Activated naive CD4-positive, alpha-beta T cell treated with anti-CD3 and anti-CD28 coated beads, Interleukin-2, amount 10 ng/mL, durations not matched to agents 7 days and 5 days (primary cell): Measurements from ENCODE around the gene MAPK1.
"Not testable (repeated sequence)": the region's sequence is repeated elsewhere in the genome, so short reads cannot be mapped to it uniquely, and the experiment has no call there.

Experiments
- CTCF ChIA-PET: fragments of 350-600 bp; sonication (Branson Sonifier 250); formaldehyde crosslinking; loops from one replicate; lab custom pipeline; 2021; ENCODE audit warnings: antibody characterized with exemption; lab: Charles Lee
- DNase-seq: peaks from one replicate; pipeline ENCODE4 v3.0.0-alpha.2; 2020
- H3K27ac Mint-ChIP-seq: one replicate; pipeline ENCODE4 v1.8.0; 2021; ENCODE audit warnings: mild to moderate bottlenecking, moderate library complexity, mixed read lengths
- H3K27me3 Mint-ChIP-seq: one replicate; pipeline ENCODE4 v1.8.0; 2021; ENCODE audit warnings: mild to moderate bottlenecking, mixed read lengths
- H3K36me3 Mint-ChIP-seq: one replicate; pipeline ENCODE4 v1.8.0; 2021; ENCODE audit warnings: mixed read lengths
- H3K4me1 Mint-ChIP-seq: one replicate; pipeline ENCODE4 v1.8.0; 2021; ENCODE audit warnings: mixed read lengths
- H3K4me3 Mint-ChIP-seq: one replicate; pipeline ENCODE4 v1.8.0; 2021; ENCODE audit warnings: mild to moderate bottlenecking, moderate library complexity, mixed read lengths
- H3K9me3 Mint-ChIP-seq: one replicate; pipeline ENCODE4 v1.8.0; 2021; ENCODE audit warnings: mixed read lengths

MAPK1 gene

DNA sequence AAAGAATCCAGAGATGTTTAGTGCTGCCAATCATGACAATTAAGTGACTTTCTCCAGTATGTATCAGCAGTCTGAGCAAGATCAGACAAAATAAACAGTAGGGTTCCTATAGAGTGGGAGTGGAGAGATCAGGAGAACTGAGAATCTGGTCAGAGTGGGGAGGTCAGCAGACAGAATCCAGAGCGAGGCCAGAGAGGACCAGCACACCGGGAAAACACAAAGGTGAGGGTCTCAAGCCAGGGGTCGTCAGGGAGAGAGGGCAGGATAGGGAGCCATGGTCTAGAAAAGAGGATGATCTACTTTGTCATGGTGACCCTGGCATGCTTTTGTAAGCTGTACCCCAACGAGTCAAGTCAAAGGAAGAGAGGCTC lies 39.2 kb downstream of the MAPK1 start:
- Mint-ChIP-seq H3K36me3 (no peaks in the 10 kb centered on the region), H3K27me3 (no peaks in the 10 kb centered on the region), H3K27ac (peak overlapping the region; percentile 24), H3K9me3 (no peaks in the 10 kb centered on the region), H3K4me1 (peaks cover 19% of the 10 kb centered on the region), H3K4me3 (no peak overlapping the region)
- CTCF ChIA-PET: no interaction called here
- DNase-seq: no peak

DNA sequence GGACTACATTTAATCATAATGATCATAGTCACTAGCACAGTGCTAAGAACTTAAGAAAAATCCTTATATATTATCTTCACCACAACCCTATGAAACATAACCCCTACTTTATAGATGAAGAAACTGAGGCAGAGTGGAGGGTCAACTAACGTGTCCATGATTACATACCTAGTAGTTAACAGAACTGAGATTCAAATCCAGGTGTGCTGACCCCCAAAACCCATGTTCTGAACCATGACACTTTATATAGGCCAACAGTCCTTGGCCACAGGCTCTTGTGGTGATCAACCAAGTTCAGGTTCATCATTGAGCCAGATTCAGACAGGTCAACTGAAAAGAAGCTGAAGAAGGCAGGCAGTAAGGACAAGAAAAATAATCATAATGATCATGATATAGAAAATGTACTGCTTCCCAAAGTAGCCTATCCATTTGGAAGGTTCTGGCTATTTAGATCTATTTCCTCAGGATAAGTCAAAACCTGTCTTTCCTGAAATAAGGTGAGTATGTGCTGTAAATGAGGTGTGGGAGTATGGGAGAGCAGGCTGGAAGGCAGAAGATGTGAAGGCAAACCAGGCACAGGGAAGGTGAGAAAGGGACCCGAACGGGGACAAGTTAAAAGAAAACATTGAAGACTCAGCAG lies 39.7 kb downstream of the MAPK1 start:
- Mint-ChIP-seq H3K4me1 (peaks cover 19% of the 10 kb centered on the region), H3K4me3 (no peak overlapping the region), H3K27me3 (no peaks in the 10 kb centered on the region), H3K27ac (peak overlapping the region; percentile 24), H3K36me3 (no peaks in the 10 kb centered on the region), H3K9me3 (no peaks in the 10 kb centered on the region)
- CTCF ChIA-PET: no interaction called here
- no peak for DNase-seq

DNA sequence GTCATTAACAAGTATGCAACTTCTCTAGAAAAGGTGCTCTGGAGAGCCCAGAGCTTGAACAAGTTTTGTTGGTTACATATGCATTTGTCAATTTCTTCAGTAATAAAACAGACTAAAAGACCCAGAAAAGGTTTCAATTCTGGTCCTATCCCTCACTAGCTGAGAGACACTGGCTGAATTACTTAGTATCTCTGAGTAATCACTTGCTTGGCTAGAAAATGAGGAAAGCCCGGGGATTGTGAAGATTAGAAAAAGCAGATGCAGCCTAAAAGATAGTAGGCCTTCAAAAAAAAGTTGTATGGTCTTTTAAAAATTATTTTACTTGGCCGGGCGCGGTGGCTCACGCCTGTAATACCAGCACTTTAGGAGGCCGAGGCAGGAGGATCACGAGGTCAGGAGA lies 41.2 kb downstream of the MAPK1 start:
- Mint-ChIP-seq H3K4me3 (no peak overlapping the region), H3K27ac (no peak overlapping the region), H3K4me1 (peaks cover 22% of the 10 kb centered on the region), H3K36me3 (peaks cover 3% of the 10 kb centered on the region), H3K27me3 (no peaks in the 10 kb centered on the region), H3K9me3 (no peaks in the 10 kb centered on the region)
- no peak for DNase-seq
- CTCF ChIA-PET: interaction anchor here (0.6 kb wide), 1 partner anchor 110 kb away, joined by 3 read pairs; no protein-coding TSS in a partner anchor

DNA sequence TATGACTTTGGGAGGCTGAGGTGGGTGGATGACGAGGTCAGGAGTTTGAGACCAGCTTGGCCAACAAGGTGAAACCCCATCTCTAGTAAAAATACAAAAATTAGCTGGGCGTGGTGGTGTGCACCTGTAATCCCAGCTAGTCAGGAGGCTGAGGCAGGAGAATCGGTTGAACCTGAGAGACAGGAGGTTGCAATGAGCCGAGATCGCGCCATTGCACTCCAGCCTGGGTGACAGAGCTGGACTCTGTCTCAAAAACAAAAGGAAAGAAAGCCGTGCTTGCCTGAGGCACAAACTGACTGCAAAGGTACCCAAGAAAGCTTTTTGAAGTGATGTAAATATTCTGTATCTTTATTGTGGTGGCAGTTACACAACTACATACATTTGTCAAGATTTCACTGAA lies 42.5 kb downstream of the MAPK1 start:
- DNase-seq, H3K27ac Mint-ChIP-seq, H3K9me3 Mint-ChIP-seq, H3K4me3 Mint-ChIP-seq, H3K27me3 Mint-ChIP-seq, H3K36me3 Mint-ChIP-seq: not testable (repeated sequence)
- CTCF ChIA-PET: interaction anchor here (0.5 to 0.9 kb wide), 2 partner anchors 24 to 35 kb away, joined by 3 read pairs; no protein-coding TSS in a partner anchor
- H3K4me1 Mint-ChIP-seq: peaks cover 28% of the 10 kb centered on the region

DNA sequence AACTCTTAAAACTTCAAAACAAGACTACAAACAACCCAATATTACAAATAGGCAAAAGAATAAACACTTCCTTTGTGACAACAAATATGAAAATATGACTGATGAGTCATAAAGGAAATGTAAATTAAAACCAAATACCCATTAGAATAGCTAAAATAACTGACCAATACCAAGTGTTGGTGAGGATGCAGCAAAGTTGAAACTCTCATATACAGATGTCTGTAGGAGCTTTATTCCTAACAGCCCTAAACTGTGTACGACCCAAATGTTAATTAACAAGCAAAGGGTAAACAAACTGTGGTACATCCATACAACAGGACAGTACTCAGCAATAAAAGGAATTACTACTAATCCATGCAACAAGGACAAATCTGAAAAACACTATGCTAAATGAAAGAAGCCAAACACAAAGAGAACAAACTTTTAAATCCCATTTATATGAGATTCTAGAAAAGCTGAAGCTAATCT lies 43.0 kb downstream of the MAPK1 start:
- Mint-ChIP-seq H3K4me1 (peaks cover 30% of the 10 kb centered on the region), H3K27me3 (no peaks in the 10 kb centered on the region), H3K27ac (no peak overlapping the region), H3K4me3 (no peak overlapping the region), H3K9me3 (no peaks in the 10 kb centered on the region), H3K36me3 (peaks cover 3% of the 10 kb centered on the region)
- DNase-seq: no peak
- CTCF ChIA-PET: interaction anchor here (0.9 kb wide), 1 partner anchor 36 kb away, joined by 3 read pairs; no protein-coding TSS in a partner anchor

DNA sequence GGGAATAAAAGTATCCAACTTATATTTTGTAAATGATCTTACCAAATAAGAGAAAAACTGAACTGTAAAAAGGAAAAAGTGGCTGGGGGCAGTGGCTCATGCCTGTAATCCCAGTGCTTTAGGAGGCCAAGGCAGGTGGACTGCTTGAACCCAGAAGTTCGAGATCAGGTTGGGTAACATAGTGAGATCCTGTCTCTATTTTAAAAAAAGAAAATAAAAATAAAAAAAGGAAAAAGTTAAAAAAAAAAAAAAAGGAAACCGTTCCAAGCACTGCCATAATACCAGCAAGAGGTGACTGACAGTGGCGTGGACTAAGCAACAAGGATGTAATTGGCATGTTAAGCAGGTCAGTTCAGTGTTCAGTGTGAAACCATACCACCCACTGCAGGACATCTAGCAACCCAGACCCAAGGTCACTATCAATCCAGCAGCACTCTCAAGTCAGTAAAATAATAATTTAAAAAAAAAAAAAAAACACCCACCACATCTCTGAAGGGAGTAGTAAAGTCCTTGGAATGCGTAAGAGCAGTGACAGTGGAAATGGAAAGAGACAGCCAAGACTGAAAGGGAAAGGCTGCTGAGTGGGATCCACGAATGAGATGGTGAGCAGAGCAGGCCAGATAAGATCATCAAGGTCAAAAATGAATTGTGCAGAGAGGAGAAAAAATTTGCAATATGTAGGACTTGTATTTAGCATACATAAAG lies 43.6 kb downstream of the MAPK1 start:
- H3K4me3 Mint-ChIP-seq: no peak overlapping the region
- no peak for DNase-seq
- peaks cover 36% of the 10 kb centered on the region for H3K4me1 Mint-ChIP-seq
- H3K36me3 Mint-ChIP-seq: peaks cover 3% of the 10 kb centered on the region
- H3K9me3 Mint-ChIP-seq: no peaks in the 10 kb centered on the region
- no peaks in the 10 kb centered on the region for H3K27me3 Mint-ChIP-seq
- CTCF ChIA-PET: no interaction called here
- no peak overlapping the region for H3K27ac Mint-ChIP-seq

DNA sequence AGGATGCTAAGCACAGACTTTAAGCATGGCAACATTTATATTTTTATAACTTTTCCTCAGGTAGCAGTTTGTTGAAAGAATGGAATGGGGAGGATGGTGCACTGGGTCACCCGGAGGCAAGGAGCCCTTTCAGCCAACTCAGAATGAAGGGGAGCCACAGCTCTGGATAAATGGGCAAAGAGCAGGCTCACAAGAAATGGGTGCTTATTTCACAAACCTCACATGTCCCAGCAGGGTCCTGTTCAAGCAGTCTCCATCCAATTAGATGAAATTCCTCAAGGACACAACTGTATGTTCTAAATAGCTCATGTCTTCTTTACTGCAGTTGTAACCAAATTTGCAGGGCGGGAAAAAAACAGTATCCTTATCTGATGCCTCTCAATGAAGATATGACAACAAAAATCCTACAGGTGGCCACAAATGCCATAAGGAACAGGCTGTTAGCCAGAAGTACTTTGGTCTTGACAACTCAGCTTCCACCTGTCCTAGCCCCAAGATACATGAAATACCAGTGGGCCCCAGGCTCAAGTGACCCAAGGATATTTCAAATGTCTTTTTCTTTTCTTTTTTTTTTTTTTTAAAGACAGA lies 48.2 kb downstream of the MAPK1 start:
- Mint-ChIP-seq H3K36me3 (peaks cover 25% of the 10 kb centered on the region), H3K4me3 (no peak overlapping the region), H3K27ac (peak overlapping the region; percentile 8), H3K27me3 (no peaks in the 10 kb centered on the region), H3K9me3 (no peaks in the 10 kb centered on the region), H3K4me1 (peaks cover 63% of the 10 kb centered on the region)
- no peak for DNase-seq
- CTCF ChIA-PET: no interaction called here

DNA sequence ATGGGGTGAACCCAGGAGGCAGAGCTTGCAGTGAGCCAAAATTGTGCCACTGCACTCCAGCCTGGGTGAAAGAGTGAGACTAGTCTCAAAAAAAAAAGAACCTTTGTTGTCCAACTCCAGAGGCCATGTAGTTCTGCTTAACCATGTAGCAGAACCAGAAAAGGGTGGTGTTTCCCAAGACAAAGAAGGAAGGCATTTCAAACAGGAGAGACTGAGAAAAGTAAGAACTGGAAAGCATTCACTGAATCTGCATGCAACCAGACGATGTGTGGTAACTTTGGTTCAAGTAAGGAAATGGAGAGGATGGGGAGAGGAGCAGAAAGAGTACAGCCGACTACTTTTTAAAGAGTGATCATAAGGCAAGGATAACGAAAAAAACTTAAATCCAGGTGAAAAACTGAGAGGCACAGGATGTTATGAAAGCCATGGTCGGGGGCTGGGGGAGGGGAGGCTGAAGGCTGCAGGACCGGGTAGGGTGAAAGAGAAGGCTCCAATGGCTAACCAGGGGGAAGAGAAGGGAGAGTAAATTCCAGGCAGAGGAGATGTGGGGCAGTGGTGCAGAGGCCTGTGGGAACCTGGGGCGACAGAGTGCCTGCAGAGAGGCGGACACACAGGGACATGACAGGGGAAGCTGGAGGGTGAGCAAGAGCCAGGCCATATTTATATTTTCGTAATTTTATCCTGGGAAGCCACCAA lies 48.8 kb downstream of the MAPK1 start:
- Mint-ChIP-seq H3K4me1 (peaks cover 60% of the 10 kb centered on the region), H3K27ac (no peak overlapping the region), H3K9me3 (no peaks in the 10 kb centered on the region), H3K4me3 (no peak overlapping the region), H3K36me3 (peaks cover 25% of the 10 kb centered on the region), H3K27me3 (no peaks in the 10 kb centered on the region)
- CTCF ChIA-PET: no interaction called here
- no peak for DNase-seq

DNA sequence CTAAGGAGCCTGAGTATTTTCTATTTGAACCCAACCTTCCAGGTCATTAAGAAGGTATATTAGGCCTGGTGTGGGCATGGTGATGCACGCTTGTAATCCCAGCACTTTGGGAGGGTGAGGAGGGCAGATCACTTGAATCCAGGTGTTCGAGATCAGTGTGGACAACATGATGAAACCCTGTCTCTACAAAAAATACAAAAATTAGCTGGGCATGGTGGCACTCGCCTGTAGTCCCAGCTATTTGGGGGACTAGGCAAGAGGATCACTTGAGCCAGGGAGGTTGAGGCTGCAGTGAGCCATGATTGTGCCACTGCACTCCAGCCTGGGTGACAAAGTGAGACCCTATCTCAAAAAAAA lies 50.0 kb downstream of the MAPK1 start:
- peaks cover 29% of the 10 kb centered on the region for H3K36me3 Mint-ChIP-seq
- CTCF ChIA-PET: interaction anchor here (0.5 to 1.3 kb wide), 2 partner anchors 136 to 878 kb away, joined by 3 read pairs; partner anchors contain the start of gene PPM1F
- H3K27ac Mint-ChIP-seq: peak overlapping the region; percentile 87
- not testable (repeated sequence) for H3K4me3 Mint-ChIP-seq, DNase-seq, H3K27me3 Mint-ChIP-seq, H3K9me3 Mint-ChIP-seq
- peaks cover 56% of the 10 kb centered on the region for H3K4me1 Mint-ChIP-seq

DNA sequence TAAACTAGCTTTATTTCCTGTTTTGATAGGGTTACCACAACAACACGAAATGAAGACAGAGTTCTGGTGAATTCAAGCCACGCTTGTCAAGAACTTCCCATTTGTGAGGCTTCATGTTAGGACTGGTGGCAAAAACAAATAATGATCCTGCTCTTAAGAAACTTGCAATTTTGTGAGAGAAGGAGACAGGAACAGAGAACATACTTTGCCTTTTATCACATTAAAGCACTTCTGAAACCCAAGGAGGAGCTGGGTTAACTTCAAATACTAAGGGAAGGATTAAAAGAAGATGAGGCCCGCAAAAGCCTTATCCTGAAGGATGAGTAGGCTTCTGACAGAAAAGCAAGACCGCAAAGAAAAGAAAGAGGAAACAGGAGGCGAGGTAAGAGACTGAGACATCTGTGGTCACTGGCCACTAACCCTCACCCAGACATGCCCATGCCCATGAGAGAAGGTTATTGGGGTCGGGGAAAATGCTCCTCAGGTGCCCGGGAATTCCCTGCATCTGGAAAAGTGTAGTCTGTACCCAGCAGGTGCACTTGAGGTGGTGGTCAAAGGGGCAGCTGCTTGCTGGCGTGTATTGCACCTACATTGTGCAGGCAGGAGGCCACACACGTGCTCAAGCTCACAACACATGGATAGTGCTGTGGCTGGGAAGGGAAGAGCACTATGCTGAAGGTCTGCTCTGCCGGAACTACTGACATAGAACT lies 50.5 kb downstream of the MAPK1 start:
- Mint-ChIP-seq H3K36me3 (peaks cover 29% of the 10 kb centered on the region), H3K27me3 (no peaks in the 10 kb centered on the region), H3K9me3 (no peaks in the 10 kb centered on the region), H3K4me3 (peak overlapping the region; percentile 55), H3K27ac (peak overlapping the region; percentile 87), H3K4me1 (peaks cover 56% of the 10 kb centered on the region)
- DNase-seq: peak; percentile 28
- CTCF ChIA-PET: interaction anchor here (0.5 to 1.3 kb wide), 2 partner anchors 136 to 878 kb away, joined by 3 read pairs; partner anchors contain the start of gene PPM1F

DNA sequence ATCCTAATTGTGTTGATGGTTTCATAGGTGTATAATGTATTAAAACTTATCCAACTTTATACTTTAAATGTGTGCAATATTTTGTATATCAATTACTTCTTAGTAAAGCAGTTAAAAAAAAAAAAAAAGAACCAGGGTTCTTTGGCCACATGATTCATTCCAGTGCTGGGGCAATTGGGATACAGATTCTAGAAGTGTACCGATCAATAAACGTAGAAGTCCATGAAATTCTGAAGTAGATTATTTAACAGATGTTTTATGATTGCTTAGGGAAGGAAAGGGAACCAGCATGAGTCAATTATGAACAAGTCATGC lies 51.0 kb downstream of the MAPK1 start:
- H3K9me3 Mint-ChIP-seq: no peaks in the 10 kb centered on the region
- peaks cover 54% of the 10 kb centered on the region for H3K4me1 Mint-ChIP-seq
- DNase-seq: no peak
- CTCF ChIA-PET: interaction anchor here (1.3 kb wide), 1 partner anchor 137 kb away, joined by 3 read pairs; the partner anchor contains the start of gene PPM1F
- H3K4me3 Mint-ChIP-seq: peak overlapping the region; percentile 55
- no peaks in the 10 kb centered on the region for H3K27me3 Mint-ChIP-seq
- peak overlapping the region; percentile 87 for H3K27ac Mint-ChIP-seq
- peaks cover 28% of the 10 kb centered on the region for H3K36me3 Mint-ChIP-seq

DNA sequence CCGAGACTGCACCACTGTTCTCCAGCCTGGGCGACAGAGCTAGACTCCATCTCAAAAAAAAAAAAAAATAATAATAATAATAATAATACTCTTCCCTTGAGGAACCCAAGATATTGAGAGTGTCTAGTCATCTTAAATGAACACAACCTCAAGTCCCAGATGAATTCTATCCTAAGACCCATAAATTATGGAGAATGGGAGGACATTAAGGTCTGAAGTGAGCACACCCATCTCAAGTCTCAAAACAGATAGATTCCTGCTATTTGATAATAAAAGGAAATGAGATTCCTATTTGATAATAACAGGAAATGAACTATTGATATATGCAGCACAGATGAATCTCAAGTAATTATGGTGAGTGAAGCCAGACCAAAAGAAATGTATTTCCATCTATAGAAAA lies 51.5 kb downstream of the MAPK1 start:
- Mint-ChIP-seq H3K27ac (peak overlapping the region; percentile 87), H3K27me3 (no peaks in the 10 kb centered on the region), H3K9me3 (no peaks in the 10 kb centered on the region), H3K36me3 (peaks cover 27% of the 10 kb centered on the region), H3K4me1 (peaks cover 52% of the 10 kb centered on the region), H3K4me3 (no peak overlapping the region)
- CTCF ChIA-PET: no interaction called here
- no peak for DNase-seq

DNA sequence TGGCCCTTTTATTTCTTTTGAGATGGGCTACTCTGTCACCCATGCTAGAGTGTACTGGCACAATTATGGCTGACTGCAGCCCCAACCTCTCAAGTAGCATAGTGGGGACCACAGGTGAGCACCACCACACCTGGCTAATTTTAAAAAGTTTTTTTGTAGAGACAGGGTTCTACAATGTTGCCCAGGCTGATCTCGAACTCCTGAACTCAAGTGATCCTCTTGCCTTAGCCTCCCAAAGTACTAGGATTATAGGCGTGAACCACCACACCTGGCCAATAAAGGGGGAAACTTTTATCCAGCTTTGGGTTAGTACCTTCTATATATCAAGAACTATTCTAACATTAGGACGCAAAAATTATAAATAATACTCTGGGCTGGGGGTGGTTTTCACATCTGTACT lies 52.1 kb downstream of the MAPK1 start:
- Mint-ChIP-seq H3K36me3 (peaks cover 28% of the 10 kb centered on the region), H3K27ac (no peak overlapping the region), H3K9me3 (no peaks in the 10 kb centered on the region), H3K4me1 (peaks cover 50% of the 10 kb centered on the region), H3K4me3 (no peak overlapping the region), H3K27me3 (no peaks in the 10 kb centered on the region)
- CTCF ChIA-PET: no interaction called here
- DNase-seq: no peak

DNA sequence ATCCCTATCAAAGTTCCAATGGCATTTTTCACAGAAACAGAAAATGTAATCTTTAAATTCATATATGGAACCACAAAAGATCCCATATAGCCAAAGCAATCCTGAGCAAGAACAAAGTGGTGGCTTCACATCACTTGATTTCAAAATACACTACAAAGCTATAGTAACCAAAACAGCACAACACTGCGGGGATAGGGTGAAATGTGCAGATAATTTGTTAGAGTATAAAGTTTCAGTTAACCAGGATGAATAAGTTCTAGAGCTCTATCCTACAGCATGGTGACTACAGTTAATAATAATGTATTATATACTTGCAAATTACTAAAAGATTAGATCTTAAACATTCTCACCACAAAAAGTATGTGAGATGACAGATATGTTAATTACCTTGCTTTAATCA lies 55.5 kb downstream of the MAPK1 start:
- CTCF ChIA-PET: no interaction called here
- H3K27ac Mint-ChIP-seq: no peak overlapping the region
- H3K27me3 Mint-ChIP-seq: no peaks in the 10 kb centered on the region
- H3K4me3 Mint-ChIP-seq: no peak overlapping the region
- H3K36me3 Mint-ChIP-seq: peaks cover 22% of the 10 kb centered on the region
- DNase-seq: no peak
- H3K4me1 Mint-ChIP-seq: peaks cover 19% of the 10 kb centered on the region
- H3K9me3 Mint-ChIP-seq: no peaks in the 10 kb centered on the region
